Measurements from ENCODE around the gene FNDC8.
"Not testable (repeated sequence)": the region's sequence is repeated elsewhere in the genome, so short reads cannot be mapped to it uniquely, and the experiment has no call there.

Gene FNDC8

DNA sequence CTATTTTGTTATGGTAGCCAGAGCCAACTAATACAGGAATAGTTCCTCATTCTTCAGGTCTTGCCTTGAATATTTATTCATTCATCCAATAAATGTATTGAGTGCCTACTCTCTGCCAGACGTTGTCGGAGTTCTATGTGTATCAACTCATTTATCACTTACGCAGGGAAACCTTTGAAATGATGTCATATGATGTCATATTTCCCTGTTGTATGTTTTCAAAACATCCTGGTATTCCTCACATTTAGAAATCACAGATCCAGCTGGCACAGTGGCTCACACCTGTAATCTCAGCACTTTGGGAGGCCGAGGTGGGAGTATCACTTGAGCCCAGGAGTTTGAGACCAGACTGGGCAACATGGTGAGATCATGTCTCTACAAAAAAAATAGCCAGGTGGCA is 23.4 kb downstream of the FNDC8 start:
- no peak for DNase-seq

DNA sequence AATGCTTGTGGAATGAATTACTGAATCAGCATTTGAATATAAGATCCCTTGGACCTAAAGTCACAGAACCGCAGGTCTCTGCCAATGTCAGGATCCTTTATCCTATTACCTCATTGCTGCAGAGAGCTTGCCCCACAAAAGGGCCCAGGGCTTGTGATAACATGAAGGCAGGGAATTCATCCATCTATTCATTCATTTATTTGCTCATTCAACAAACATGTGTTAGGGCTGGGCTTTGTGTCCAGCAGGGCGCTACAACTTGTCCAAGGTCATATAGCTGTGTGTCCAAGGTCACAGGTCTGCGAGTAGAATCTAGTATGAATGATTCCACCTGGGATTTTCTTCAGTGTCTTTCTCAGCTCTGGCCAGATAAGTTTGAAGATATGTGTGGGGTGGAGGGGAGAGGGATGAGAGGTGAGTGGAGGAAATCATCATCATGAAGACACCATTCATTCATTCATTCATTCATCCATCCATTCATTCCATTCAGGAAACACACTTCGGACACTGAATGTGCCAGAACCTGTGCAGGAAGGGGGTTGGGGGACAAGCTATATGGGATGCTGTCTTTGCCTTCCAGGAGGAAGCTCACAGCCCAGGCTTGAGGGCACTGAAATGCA is 24.9 kb downstream of the FNDC8 start:
- no peak for DNase-seq

DNA sequence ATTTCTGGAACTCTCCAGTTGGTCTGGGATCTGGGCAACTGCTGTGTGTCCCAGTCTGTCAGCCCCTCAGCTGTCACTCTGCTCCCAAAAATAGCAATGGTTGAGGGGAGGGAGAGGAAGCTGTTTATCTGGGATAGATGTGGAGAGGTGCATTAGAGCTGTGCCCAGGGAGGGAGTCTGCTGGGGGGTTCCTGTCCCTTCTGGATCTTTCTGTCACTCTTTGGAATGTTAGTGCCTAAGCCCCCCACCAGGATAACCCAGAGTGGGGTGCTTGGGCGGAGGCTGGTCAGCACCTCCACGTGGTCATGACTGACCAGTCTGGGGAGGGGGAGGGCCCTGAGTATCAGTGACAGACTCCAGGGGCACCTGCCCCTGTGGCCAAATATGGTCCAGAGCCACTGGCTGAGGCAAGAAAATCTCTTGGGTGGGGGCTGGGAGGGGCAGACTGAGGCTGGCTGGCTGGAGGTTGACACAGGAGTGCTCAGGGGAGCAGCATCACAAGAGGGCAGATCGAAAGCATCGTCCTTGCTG is 26.0 kb downstream of the FNDC8 start, which contains the start of gene UNC45B:
TSS of gene UNC45B (plus strand) at position 443 of the 531 bp plus-strand sequence. CDS start 447 bp downstream, outside the sequence.
- DNase-seq, result no peak

DNA sequence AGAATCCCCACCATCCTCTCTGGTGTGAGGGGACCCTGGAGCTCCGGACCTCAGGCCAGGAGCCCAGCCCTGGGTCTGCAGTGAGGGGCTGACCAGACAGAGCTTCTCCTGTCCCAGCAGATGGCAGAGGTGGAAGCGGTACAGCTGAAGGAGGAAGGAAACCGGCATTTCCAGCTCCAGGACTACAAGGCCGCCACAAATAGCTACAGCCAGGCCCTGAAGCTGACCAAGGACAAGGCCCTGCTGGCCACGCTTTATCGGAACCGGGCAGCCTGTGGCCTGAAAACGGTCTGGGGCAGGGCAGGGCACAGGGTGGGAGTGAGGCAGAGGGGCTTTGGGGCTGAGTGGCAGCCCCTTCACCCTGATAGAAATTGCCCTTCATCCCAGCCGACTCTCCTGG is 26.7 kb downstream of the FNDC8 start:
- no peak for DNase-seq

DNA sequence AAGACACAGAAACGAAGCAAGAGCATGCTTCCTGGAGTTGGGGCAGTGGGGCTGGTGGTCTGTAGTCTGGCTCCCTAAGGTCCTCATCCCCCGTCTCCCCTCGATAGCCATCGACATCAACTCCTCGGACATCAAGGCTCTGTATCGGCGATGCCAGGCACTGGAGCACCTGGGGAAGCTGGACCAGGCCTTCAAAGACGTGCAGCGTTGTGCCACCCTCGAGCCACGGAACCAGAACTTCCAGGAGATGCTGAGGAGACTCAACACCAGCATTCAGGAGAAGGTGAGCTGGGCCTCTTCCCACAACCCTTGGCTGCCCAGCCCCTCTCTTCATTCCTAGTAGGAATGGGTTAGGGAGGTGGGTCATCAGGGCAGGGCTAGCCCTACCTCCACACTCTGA is 28.5 kb downstream of the FNDC8 start:
- no peak for DNase-seq

DNA sequence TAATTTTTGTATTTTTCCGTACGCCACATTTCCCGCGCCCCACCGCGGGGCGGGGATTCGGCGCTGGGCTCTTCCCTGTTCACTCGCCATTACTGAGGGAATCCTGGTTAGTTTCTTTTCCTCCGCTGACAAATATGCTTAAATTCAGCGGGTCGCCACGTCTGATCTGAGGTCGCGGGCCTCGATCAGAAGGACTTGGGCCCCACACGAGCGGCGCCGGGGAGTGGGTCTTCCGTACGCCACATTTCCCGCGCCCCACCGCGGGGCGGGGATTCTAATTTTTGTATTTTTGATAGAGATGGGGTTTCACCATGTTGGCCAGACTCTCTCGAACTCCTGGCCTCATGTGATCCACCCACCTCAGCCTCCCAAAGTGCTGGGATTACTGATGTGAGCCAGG is 29.7 kb downstream of the FNDC8 start:
- not testable (repeated sequence) for DNase-seq

DNA sequence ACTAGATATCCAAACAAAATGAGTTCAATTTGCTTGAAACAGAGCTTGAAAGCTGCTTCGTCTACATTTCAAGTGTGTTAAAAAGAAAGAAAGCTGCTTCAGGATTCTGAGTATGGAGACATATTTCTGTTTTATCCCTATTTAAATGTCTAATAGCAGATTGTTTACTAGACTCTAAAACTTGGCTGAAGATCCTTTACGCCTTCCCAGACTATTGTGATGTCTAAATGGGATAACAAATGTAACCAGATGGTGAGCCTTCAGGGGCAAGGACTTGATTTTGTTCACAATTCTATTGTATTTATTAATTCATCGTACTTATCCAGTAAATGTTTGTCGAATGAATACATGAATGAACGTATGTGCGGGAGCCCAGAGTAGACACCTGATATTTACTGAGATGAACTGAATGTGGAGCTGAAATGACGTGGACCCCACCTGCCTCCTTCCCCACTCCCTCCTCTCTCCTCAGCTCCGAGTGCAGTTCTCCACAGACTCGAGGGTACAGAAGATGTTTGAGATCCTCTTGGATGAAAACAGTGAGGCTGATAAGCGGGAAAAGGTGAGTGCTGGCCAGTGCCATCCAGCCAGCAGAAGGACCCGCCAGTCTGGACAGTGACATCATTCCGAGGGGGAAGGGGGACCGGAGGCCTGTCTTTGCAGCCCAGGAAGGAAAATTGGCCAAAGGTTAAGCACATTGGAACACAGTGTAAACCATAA is 31.2 kb downstream of the FNDC8 start:
- no peak for DNase-seq

DNA sequence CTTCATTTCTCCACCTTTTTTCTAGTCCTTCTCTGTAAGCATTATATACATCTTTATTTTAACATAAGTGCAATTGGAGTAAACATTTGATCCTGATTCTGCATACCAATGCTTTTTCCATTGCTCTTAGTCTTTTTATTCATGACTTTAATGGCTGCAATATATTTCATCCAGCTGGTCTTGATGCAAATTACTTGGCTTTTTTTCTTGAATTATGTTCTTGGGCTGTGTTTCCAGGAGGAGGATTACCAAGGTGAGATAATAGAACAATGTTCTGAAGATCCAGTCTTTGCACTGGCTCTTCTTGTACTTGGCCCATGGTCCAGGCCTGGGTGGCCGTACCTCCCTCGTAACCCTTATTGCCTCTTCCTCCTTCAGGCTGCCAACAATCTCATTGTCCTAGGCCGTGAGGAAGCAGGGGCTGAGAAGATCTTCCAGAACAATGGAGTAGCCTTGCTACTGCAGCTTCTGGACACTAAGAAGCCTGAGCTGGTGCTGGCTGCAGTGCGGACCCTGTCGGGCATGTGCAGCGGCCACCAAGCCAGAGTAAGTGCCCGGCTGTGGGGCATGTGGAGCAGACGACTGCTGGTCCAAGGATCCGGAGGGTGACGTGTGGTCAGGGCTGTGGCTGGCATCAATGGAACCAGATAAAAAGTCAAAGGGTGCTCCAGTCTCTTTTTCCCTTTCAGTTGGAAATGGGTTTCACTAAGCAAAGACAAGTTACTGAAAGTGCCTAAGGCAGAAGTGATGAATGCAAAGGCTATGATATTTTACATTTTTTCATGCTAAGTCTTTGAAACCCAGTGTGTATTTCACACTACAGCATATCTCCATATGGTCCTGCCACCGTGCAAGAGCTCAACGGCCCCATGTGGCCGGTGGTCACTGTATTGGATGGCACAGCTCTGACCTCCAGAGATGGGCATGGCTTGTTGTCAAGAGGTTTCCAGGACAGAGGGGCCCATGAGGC is 33.1 kb downstream of the FNDC8 start:
- no peak for DNase-seq

DNA sequence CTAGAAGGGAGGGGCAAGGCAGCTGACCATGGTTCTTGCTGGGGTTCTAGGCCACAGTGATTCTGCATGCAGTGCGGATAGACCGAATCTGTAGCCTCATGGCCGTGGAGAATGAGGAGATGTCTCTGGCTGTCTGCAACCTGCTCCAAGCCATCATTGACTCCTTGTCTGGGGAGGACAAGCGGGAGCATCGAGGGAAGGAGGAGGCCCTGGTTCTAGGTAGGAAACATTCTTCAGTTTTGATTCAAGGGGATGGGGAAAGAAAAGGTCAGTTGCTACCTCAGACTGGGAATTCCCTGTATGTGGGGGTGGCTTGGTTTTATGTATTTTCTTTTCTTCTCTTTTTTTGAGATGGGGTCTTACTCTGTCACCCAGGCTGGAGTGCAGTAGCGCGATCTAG is 33.8 kb downstream of the FNDC8 start:
- no peak for DNase-seq

DNA sequence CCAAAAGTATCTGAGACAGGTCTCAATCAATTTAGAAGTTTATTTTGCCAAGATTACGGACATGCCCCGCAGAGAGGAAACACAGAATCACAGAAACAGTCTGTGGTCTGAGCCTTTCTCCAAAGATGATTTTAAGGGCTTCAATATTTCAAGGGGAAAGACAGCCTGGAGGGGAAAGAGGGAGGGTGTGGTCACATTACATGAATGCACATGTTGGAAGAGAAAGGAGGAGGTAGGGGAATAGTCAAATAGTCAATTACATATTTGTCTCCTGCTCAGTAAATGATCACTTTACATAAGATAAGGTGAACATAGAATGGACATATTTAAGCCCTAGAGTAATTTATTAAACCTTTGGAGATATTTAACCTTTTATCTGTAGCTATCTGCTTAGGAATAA is 38.5 kb downstream of the FNDC8 start:
- no peak for DNase-seq

DNA sequence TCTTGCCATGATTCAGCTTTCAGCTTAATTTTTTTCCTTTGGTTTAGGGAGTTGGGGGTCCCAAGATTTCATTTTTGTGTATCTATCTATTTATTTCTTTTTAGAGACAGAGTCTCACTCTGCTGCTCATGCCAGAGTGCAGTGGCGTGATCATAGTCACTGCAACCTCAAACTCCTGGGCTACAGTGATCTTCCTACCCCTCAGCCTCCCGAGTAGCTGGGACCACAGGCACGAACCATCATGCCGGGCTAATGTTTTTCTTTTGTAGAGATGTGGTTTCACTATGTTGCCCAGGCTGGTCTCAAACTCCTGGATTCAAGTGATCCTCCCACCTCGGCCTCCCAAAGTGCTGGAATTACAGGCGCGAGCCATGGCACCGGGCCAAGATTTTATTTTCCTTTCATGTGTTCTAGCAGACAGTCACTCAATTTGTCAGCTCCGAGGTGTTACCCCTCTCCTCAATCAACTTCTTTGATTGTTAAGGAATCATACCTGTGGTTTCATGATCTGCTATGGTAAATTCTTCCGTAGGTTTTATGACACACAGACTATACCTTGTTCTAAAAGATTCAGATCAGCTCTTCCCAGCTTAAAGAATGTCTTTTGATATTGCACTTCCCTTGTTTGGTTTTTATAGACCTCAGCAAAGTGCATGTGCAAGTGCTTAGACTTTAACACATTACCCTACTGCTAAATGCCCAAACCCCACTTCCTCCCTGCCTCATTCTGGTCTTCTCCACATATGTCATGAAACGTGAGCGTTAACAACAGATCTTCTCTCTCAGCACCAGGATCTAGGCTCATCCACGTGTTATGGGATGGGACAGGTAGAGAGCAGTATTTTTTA is 39.2 kb downstream of the FNDC8 start:
- no peak for DNase-seq

DNA sequence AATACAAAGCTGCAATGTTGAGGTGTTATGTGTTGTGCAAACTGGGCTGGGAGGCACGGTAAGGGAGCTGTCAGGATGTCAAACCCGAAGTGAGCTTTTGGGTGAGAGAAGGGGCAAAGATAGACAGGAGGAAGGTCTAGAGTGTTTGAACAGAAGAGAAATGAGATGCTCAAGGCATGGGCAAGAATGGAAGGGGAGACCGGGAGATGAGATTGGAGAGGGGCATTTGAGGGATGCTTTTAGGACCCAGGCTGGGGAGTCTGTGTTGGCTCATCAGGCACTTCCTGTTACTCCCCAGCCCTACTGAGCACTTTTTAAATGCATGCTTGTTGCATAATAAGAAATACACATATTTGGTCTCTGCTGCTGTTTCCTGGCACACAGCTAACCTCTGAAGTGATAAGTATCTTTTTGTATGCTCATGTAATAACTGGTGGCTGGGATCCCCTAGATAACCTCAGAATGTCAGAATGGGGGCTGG is 39.9 kb downstream of the FNDC8 start:
- no peak for DNase-seq

DNA sequence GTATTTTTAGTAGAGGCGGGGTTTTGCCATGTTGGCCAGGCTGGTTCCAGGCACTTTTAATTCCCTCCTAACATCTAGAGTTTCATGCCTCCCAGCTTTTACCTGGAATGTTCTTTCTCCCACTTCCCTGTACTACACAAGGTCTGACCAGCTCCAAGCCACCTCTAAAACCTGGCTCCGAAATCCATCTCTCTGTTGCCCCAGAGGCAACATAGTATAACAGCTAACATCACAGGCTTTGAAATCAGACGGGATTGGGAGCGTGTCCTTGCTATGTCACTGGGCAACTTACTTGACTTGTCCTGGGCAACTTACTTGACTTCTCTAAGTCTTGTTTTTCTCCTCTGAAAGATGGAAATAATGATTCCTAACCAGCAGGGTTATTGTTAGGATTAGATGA is 41.3 kb downstream of the FNDC8 start:
- no peak for DNase-seq

DNA sequence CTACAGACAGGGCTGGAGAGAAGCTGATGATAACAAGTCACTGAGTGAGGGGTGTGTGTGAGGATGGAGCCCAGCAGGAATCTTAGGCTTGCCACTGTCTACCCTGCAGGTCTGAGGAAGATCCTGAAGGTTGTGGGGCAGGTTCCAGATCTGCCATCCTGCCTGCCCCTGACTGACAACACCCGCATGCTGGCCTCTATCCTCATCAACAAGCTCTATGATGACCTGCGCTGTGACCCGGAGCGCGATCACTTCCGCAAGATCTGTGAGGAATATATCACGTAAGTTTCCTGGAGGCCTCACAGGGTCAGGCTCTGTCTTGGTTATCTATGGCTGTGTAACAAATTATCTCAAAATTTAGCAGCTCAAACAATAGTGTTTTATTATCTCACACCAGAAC is 42.5 kb downstream of the FNDC8 start:
- no peak for DNase-seq

DNA sequence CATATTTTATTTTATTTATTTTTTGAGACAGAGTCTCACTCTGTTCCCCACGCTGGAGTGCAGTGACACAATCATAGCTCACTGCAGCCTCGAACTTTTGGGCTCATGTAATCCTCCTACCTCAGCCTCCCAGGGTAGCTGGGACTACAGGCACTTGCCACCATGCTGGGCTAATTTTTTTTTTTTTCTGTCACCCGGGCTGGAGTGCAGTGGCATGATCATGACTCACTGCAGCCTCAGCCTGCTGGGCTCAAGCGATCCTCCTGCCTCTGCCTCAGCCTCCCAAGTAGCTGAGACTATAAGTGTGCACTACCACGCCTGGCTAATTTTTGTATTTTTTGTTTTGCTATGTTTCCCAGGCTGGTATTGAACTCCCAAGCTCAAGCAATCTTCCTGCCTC is 43.3 kb downstream of the FNDC8 start:
- no peak for DNase-seq

DNA sequence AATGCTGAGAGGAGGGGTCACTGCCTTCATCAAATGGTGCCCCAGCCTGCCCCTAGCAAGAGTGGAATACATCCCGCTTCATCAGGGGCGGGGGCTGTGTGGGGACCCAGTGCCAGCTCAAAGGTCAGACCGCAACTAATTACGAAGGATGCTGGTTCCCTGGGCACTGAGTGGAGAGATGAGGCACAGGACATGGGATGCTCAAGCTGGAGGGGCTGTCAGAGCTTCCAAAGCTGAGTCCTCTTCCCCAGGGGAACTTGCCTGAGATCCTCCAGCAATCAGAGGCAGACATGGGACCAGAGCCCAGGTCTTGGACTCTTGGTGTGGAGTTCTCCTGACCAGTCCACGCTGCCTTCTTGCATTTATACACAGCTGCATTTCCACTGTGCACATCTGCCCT is 45.1 kb downstream of the FNDC8 start:
- no peak for DNase-seq

DNA sequence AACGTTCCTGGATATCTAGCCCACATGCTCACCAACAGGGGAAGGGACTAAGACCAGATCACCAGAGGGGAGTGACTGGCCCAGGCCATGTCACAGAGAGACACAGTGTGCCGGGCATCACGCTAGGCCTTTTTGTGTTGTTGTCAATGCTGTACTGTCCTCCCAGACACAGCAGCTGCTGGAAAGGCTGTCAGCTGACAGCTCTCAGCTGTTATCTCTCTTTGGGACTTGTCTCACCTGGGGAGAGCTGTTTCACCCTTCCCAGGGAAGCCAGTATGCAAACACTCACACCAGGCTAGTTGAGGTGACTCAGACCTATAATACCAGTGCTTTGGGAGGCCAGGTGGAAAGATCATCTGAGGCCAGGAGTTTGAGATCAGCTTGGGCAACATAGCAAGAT is 45.6 kb downstream of the FNDC8 start:
- DNase-seq, result no peak

DNA sequence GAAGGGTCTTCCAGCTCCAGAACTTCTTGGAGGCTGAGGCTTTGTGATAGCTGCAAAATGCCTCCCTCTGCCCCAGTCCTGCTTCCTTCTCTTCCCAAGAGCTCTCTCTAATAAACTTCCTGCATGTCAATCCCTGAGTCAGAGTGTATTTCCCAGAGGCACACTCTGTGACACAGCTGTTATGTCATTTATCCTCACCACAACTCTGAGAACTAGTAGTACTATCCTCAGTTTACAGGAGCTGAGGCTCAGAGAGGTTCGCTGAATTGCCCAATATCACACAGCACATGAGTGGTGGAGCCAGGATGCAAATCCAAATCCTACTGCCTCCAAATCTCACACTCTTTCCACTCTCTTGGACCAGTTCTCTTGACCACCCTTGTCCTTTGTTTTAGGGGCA is 46.3 kb downstream of the FNDC8 start:
- no peak for DNase-seq

DNA sequence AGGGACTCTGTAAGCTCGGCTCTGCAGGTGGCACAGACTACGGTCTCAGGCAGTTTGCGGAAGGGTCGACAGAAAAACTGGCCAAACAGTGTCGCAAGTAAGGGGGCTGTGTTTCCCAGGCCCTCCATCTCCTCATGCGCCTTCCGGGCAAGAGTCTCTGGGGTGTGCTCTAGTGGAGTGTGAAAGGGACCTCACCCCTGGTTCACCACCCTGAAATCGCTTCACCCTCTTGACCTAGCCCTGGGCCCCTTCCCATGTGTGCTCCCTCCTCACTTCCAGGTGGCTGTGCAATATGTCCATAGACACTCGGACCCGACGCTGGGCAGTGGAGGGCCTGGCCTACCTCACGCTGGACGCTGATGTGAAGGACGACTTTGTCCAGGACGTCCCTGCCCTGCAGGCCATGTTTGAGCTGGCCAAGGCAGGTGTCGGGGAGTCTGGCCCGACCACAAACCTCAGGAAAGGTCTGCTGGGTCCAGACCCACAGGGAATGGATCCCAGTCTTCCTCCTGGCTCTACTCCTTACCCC is 48.5 kb downstream of the FNDC8 start:
- no peak for DNase-seq

DNA sequence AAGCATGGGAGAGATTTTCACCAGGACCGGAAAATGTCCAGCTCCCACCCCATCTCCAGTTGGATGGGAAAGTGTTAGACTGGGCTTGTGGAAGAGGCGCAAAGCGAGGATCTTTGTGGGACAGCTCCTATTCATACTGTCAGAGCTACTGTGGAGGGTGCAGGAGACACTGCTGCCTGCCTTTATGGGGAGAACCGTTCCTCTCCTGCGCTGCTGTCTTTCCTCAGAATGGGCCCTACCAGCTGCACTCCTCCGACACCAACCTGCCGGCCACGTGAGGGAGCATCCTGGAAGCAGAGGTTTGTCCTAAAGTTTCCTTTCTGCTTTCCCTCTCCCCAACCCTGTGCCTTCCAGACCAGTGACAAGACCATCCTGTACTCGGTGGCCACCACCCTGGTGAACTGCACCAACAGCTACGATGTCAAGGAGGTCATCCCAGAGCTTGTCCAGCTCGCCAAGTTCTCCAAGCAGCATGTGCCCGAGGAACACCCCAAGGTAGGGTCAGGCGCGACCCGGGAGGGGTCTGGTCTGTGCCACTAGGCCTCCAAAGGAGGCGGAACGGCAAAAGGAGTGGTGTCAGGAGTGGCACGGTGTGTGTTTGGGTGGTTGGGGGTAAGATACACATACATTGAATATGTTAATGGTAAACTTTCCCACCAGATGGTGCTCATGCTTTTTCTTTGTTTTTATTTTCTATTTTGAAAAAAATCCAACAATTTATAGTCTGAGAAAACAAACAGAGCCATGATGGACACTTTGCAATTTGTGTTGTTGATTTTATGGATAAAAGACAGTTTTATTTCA is 49.8 kb downstream of the FNDC8 start:
- DNase-seq, result no peak

DNA sequence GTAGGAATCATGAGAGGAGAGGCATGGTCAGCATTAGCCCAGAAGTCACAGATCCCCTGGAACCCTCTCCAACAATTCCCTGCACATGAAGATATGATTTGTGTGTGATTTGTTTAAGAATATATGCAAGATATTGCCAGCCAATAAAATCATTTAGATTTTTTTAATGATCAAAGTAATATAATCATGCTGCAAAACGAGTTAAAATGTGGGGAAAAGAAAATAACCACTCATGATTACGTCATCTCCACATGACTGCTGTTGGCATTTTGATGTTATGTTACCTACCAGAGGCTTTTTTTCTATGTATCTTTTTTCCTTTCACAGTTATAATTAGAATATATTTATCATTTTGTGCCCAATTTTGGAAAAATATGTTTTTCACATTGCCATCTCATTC is 50.4 kb downstream of the FNDC8 start:
- DNase-seq, result no peak
